HG03354 (cell line): ENCODE measurements around the gene UBAP2.

Source experiments
- ATAC-seq: cut with Tn5 transposase; IDR thresholded peaks from one replicate; pipeline ENCODE4 v1.9.1; 2021; ENCODE audit warnings: mild to moderate bottlenecking; ENCODE audit not compliant: unreplicated experiment, poor library complexity, severe bottlenecking

The UBAP2 gene, protein sequence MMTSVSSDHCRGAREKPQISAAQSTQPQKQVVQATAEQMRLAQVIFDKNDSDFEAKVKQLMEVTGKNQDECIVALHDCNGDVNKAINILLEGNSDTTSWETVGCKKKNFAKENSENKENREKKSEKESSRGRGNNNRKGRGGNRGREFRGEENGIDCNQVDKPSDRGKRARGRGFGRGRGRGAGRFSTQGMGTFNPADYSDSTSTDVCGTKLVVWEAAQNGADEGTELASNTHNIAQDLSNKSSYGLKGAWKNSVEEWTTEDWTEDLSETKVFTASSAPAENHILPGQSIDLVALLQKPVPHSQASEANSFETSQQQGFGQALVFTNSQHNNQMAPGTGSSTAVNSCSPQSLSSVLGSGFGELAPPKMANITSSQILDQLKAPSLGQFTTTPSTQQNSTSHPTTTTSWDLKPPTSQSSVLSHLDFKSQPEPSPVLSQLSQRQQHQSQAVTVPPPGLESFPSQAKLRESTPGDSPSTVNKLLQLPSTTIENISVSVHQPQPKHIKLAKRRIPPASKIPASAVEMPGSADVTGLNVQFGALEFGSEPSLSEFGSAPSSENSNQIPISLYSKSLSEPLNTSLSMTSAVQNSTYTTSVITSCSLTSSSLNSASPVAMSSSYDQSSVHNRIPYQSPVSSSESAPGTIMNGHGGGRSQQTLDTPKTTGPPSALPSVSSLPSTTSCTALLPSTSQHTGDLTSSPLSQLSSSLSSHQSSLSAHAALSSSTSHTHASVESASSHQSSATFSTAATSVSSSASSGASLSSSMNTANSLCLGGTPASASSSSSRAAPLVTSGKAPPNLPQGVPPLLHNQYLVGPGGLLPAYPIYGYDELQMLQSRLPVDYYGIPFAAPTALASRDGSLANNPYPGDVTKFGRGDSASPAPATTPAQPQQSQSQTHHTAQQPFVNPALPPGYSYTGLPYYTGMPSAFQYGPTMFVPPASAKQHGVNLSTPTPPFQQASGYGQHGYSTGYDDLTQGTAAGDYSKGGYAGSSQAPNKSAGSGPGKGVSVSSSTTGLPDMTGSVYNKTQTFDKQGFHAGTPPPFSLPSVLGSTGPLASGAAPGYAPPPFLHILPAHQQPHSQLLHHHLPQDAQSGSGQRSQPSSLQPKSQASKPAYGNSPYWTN

DNA sequence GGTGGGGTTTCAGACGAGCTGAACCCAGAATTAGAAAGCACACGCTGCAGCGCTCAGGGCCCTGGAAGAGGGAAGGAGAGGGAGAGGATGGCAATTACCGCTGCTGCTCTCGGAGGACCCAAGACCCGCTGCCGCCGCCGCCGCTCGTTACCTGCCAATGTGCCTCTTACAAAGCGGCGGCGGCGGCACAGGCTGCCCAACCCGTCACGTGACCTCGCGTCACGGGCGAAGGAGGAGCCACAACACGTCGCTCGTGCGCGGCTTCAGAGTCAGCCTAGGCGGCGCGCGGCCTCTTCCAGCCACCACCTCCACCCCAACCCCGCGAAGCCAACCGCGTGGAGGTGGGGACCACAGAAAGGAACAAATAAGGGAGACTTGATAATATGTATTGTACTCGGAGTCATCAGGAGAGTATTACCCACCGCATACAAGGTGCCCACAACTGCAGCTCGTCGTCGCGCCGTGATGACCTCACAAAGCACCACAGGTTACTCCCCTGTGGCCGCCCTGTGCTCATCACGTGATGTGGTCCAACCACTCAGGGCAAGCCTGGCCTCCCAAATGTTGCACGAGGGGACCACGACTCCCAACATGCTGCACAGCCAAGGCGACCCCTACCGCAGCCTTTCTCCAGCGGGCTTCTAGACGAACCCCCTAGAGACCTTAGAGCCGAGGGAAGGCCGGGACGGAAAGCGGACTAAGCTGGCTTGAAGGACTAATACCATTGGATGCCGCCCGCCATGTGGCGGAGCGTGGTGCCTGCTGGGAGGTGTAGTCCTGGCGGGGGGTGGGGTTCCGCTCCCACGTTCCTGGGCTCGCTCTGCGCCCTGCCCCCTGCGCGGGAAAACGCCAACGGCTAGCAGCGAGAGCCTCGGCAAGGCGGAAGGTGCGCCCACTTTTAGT is at the start of gene UBAP2:
Gene UBAP2 (minus strand): TSS at position 161 of the 903 bp plus-strand sequence. CDS start 31,739 bp downstream, outside the sequence.
- ATAC-seq: peak; percentile 76

DNA sequence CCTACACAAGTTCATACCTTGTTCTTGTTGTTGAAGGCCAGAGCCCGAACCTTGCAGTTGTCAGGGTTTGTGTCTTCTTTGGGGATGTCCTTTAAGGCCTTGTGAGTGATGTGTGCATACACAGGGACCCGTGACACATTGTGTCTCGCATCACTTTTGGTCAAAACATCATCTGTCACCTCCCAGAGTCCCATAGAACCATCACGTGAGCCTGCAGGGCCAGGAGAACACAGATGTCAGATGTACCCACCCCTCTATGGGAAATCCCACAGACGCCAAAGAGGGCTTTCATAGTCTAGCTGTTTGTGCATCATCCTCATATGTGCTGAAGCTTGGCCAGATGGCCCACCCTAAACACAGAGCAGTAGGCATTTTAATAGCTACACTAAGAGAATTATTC is 49.6 kb upstream of the UBAP2 start:
- peak; percentile 60 for ATAC-seq

DNA sequence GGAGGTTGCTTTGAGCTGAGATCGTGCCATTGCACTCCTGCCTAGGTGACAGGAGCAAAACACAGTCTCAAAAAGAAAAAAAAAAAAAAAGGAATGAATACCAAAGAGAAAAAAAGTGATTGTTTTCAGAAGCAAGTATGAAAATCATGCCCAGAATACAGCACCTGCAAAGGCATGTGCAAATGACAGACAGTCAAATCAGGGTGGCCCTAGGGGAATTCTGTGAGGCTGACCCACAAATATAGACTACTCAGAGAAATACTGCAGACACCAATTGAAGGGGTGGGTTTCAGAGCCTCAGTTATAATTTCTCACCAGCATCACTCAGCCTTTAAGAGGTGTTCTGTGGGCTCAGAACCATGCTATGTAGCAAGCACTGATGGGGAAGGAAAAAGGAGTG is 49.2 kb upstream of the UBAP2 start:
- peak; percentile 87 for ATAC-seq

DNA sequence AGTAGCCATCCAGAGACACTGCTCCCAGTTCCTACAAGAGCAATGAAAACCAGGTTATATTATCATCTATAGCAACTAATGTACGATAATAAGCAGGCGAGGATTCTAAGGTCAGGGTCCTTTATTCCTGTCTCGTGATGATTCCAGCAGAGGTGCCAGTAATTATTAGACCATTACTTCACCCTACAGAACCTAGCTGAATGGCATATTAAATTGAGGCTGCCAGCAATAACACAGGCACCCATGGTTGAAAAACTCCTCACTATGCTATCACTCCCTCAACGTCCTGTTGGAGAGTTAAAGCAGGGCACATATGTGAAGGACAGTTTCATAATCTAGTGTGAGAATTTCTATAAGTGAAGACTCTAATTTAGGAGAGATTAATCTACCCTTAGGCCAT is 48.1 kb upstream of the UBAP2 start:
- no peak for ATAC-seq

DNA sequence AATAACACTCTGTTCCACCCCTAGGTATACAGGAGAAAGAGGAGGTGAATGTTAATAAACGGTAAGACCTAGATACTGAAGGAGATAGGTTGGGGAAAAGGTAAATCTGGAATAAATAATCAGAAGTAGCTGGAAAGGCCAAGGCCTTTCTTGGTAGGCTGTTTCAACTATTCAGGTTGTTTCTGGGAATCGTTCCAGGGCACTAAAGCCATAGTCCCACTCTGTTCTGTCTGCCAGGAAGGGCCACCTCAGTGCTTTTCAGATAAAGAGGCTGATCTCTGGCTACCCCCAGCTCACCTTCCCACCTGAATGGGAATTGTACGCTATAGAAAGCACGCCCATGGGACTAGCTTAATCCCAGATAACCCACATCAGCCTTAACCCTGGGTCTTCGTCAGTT is 44.9 kb upstream of the UBAP2 start:
- no peak for ATAC-seq

DNA sequence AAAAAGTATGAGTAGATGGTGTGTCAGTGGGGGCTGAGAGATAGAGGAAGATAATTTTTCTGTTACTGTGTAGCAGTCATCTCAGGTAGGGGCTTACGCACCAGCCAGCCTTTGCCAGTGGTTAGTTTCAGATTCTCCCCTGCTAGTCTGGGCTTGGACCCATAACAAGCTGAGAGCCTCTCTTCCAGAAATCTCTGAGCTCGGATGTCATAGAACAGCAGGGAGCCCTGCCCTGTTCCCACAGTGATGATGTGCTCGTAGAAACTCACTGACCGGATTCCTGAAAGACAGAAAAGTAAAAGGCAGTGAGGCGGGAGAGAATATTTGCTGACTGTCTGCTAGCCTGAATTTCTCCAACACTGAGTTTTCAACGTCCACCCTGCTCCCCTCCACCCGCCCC is 40.6 kb upstream of the UBAP2 start:
- ATAC-seq: no peak

DNA sequence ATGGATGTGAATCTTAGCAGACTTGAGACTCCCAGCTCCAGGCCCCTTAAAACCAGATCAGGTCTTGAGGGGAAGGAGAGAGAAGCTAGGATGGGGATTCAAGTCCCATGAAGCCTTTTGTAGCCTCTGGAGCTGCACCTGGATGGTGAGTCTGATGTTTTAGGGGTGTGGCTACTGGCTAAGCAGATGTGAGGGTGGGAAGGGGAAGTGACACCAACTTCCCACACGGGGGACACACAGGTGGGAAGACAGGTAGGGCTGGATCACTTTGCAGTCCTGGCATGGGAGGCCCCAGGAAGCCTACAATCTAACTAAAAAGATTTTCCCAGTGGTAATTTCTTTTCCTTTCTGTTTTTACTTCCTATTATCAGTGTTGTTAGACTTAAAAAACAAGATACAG is 38.7 kb upstream of the UBAP2 start:
- ATAC-seq: no peak

DNA sequence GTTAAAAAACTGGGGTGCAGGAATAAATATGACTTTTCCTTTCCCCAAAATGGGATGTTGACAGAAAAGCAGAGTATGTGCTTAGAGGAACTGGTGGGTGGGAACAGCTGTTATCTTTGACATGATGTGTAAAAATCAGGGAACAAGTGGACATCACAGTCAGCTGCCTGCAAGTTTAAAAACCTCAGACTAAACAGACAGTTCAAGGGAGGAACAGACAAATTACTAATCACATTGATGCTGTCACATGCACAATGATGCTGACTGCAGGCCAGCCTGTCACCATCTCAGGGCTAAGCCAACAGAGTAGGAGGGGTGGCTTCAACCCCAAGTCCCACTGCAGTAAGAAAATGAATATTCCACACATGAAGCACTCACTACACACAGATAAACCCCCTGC is 38.2 kb upstream of the UBAP2 start:
- ATAC-seq: no peak

DNA sequence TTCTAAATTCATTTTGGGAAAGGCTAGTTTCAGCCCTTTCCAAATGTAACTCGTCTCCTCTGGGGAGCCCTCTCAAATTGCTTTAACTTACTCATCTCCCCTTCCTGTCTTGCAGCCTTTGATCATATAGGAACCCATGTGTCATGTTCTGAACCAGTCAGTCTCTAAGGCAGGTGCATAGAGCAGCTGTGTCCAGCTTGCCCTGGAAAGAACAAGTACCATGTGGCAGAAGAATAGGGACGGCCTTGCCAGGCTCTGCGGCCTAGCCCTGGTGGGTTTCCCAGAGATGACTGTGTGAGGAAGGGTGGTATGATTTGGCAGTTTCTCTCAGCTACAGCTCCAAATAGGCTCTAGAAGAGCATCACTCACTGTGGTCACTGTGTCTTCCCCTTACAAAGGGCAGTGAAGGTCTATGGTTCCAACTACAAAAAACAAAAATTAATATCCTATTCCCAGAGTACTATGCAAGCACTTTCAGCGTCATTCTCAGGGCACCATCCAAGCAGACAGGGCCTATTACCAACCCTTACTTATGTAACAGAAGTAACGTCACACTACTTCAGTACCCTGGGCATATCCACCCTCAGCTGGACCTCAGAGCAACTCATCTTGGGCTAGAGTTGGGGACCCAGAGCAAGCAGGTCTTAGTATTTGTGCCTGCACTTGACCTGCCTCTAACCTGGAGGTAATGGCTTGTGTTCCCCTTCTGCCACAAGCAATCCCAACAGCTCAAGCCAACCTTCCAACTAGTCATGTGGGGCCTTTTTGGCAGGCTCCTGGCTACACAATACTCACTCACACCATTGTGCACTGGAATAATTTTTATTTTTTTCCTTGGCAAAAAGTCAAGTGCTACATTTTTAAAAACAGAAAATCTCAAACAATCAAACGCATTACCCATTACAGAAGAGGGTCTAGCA is 37.2 kb upstream of the UBAP2 start:
- ATAC-seq: no peak

DNA sequence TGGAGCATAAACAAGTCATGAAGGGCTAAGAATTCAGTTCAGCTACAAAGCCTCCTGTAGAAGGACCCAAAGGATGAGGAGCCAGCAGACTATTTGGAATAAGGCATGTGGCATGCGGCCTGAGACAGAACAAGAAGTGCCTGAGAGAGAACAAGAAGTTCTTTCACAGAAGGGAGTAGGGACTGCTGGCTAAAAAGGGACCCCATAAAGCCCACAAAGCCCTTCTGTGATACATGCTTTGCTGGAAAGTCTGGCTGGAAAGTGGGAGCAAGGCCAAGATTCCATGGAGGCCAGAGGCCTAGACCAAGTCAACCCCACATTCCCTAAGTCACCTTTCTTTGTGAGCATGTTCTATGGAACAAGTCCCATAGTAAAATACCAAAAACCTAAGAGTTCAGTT is 35.9 kb upstream of the UBAP2 start:
- ATAC-seq: no peak

DNA sequence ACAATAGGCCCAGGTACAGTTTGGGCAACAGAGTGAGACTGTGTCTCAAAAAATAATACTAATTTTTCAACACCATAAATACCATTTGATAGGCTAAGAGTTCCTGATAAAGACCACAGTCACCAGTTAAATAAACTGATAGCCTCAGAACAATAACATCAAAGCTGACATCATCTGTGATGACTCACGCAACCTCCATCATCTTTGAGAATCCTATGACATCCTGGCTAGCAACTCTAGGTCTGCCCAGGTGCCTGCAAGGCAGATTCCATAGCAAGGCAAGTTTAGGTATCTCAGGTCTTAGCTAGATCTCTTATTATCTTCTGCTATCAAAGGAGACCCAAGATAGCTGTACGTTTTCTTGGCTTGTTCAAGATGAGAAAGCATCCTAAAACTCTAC is 30.5 kb upstream of the UBAP2 start:
- ATAC-seq: no peak

DNA sequence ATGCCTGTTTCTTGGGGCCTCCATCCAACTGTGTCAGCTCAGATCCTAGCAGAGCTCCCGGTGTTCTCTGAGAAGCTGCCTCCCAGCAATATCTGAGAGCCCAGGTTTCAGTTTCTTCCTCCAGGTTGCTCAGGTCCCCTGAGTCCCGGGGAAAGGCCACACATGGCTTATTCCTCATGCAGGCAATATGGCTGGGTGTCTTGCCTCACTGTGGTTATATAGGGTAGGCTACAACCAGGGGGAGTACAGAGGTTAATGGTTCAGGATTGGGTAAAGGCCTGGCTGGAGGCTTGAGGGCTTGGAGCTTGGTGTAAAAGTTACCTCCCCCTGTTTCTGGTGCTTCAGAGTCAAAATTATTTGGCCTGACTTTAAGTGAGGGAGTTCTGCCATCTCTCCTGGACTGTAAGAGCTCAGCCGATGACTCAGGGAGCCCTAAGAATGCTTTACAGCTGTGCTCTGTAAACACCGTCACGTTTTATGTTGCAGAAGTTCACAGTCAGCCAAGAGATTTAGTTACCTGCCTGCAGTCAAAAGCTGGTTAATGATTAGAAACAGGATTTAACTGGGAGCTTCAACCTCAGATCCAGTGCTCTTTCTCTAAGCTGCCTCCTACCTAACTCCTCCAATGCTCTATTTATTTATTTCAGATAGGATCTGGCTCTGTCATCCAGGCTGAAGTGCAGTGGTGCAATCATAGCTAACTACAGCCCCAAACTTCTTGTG is 24.3 kb upstream of the UBAP2 start:
- ATAC-seq: no peak

DNA sequence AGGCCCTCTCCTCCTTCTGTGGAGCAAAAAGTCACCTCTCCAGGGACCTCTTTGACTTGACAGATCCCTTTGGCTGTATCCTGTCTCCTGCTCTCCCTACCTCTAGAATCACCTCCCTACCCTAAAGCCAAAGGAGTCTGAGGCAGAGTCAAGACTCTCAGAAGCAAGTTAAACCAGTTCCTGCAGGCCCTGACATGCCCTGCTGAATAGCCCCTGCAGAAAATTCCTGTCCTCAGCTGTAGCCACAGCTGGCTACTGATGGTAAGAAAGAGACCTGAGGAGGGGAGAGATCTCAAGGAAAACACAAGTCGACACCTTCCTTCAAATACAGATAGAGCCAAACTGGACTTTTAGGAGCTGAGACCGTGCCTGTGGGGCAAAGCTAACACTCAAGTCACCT is 23.7 kb upstream of the UBAP2 start:
- ATAC-seq: no peak

DNA sequence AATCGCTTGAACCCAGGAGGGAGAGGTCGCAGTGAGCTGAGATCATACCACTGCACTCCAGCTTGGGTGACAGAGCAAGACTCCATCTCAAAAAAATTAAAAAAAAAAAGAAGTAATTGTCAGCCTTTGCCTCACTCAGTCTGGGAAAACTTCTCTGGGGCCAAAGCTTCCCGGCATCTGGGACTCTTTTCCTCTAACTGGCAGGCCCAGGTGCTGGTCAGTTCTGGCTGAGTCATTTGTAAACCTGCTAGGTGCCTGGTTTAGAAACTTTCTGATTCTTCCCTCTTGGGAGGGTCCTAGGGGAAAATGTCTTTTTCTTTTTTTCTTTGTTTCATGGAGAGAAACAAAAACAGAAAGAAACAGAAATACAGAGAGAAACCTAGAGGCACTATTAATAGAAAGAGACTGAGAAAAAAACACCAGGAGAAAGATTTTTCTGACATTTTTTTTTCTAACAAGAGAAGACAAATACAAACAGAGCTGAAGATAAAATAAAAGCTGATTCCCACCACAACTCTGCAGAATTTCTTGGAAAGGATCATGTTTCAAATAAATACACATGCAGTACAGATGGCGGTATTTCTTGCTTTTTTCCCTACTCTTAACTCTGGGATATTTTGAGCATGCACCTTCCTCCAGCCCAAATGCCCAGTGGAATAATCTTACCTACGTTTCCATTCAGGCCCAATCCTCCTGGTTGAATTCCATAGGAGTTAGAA is 22.1 kb upstream of the UBAP2 start:
- ATAC-seq: no peak

DNA sequence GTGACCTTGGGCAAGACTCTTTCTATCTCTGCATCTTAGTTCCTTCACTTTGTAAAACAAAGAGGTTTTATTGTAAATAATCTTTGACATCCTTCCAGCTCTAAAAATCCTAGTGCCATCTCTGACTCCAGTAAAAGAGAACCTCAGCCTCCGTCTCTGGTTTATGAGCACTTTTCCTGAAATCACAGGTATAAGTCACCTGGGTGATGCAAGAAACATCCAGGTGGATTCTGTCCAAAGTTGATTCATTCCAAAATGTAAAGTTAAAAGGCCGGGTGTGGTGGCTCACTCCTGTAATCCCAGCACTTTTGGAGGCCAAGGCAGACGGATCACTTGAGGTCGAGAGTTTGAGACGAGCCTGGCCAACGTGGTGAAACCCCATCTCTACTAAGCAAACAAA is 21.1 kb upstream of the UBAP2 start:
- no peak for ATAC-seq

DNA sequence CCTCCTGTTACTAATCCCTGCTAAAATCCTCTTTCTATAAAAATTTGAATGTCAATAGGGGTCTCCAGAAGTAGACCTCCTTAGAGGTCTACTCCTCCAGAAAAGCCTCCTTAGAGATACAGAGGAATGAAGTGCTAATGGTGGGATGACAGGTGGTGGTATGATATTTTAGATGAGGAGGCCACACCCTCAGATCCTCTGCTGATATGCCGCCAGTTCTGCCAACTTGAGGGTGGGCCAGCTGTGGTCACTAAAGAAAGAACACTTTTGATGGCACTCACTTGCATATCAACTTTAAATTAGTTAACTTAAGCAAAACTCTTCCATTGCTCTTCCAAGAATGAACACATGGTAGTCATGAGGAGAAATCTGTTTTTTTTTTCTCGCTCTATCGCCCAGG is 16.9 kb upstream of the UBAP2 start:
- no peak for ATAC-seq

DNA sequence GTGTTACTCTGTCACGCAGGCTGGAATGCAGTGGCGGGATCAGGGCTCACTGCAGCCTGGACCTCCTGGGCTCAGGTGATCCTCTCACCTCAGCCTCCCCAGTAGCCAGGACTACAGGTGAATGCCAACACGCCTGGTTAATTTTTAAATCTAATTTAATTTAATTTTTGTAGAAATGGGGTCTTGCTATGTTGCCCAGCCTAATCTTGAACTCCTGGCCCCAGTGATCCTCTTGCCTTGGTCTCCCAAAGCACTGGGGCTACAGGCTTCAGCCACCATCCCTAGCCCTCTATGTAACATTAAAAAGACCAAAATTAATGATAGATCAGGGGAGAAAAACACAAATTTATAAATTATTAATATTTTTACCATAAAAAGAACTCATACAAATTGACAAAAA is 11.3 kb upstream of the UBAP2 start:
- ATAC-seq: no peak
